GM23248 (cell line): Measurements from ENCODE around the gene SFT2D2.

Experiments
- EZH2 ChIP-seq: fragments of 200-600 bp; sonication (generic); IDR thresholded peaks from 2 replicates; pipeline ENCODE4 v1.6.1; 2018; ENCODE audit warnings: antibody characterized with exemption, mild to moderate bottlenecking; ENCODE audit not compliant: insufficient read depth, poor library complexity, severe bottlenecking
- EZH2phosphoT487 ChIP-seq: fragments of 200-600 bp; sonication (generic); IDR thresholded peaks from 2 replicates; pipeline ENCODE4 v1.6.1; 2018; ENCODE audit warnings: antibody characterized with exemption, moderate library complexity, mild to moderate bottlenecking, low read depth; ENCODE audit not compliant: insufficient read depth

GRCh38 chr1:168195199-168196135, 30.3 kb upstream of the SFT2D2 start:
- TF ChIP-seq EZH2phosphoT487 (no peak), EZH2 (no peak)
